Spleen (tissue), 7 donors: ENCODE data around the gene MYF5.
"Not testable (repeated sequence)": the region's sequence is repeated elsewhere in the genome, so short reads cannot be mapped to it uniquely, and the experiment has no call there.

ENCODE experiments used
- POLR2A ChIP-seq, 3 donors: fragments of 450-650 bp; IDR thresholded peaks; one replicate each; pipeline ENCODE4 v1.5.1; 2017; ENCODE audit warnings: antibody characterized with exemption in 3 of 3, mild to moderate bottlenecking in 1 of 3
- POLR2AphosphoS5 ChIP-seq, 3 donors: sonication (generic); formaldehyde crosslinking; IDR thresholded peaks; one replicate each; pipeline ENCODE4 v1.5.1; 2017; ENCODE audit warnings: antibody characterized with exemption in 3 of 3
- TF ChIP-seq, protein P1 (sequence below), 11 experiments: fragments of 200-600 bp in 7 of 11; fragments of 450-650 bp in 4 of 11; sonication (generic) in 4 of 11; IDR thresholded peaks in 8 of 11; conservative IDR thresholded peaks in 3 of 11; 1 replicate in 7 of 11; 2 replicates in 4 of 11; pipeline versions ENCODE4 v1.4.0 to v1.8.0; 2016 to 2021; ENCODE audit warnings: antibody characterized with exemption in 11 of 11, inconsistent platforms in 4 of 11, mild to moderate bottlenecking in 1 of 11
- donor health status: DM: no; HTN: no; CAD: no; lungs with moderate emphysema.
- donor health status: DM: no; HTN: no; CAD: no.
- donor health status: DM: no; HTN: no; CAD: no.

GRCh38 chr12:80676042-80676636, 40.6 kb upstream of the MYF5 start:
- TF ChIP-seq, protein P1, sequence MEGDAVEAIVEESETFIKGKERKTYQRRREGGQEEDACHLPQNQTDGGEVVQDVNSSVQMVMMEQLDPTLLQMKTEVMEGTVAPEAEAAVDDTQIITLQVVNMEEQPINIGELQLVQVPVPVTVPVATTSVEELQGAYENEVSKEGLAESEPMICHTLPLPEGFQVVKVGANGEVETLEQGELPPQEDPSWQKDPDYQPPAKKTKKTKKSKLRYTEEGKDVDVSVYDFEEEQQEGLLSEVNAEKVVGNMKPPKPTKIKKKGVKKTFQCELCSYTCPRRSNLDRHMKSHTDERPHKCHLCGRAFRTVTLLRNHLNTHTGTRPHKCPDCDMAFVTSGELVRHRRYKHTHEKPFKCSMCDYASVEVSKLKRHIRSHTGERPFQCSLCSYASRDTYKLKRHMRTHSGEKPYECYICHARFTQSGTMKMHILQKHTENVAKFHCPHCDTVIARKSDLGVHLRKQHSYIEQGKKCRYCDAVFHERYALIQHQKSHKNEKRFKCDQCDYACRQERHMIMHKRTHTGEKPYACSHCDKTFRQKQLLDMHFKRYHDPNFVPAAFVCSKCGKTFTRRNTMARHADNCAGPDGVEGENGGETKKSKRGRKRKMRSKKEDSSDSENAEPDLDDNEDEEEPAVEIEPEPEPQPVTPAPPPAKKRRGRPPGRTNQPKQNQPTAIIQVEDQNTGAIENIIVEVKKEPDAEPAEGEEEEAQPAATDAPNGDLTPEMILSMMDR (IDR thresholded peaks at IDR 0.05 in 8 of 11, conservative IDR thresholded peaks at IDR 0.05 in 3 of 11): not testable (repeated sequence)
- not testable (repeated sequence) for TF ChIP-seq POLR2A, POLR2AphosphoS5 (IDR thresholded peaks at IDR 0.05)
